Kidney epithelial cell (primary cell): ENCODE measurements around the gene PDPN. TPM values are rescaled to one million over a fixed set of nuclear protein-coding genes. Genes with fewer than 3 reads are reported as not detected.

Source experiments
- DNase-seq: peaks from one replicate; pipeline ENCODE4 v3.0.0-alpha.2; 2010; ENCODE audit warnings: low read depth
- H3K27me3 ChIP-seq: 2 replicates; pipeline ENCODE4 v1.6.0; 2011; ENCODE audit warnings: low read length; ENCODE audit not compliant: control insufficient read depth, insufficient read depth
- H3K36me3 ChIP-seq: 2 replicates; pipeline ENCODE4 v1.5.1; 2011; ENCODE audit warnings: low read length; ENCODE audit not compliant: control insufficient read depth, insufficient read depth
- H3K4me3 ChIP-seq: 2 replicates; pipeline ENCODE4 v1.5.1; 2011; ENCODE audit warnings: low read depth, mild to moderate bottlenecking, control low read depth, low read length
- CTCF ChIP-seq: IDR thresholded peaks from 2 replicates; pipeline ENCODE4 v1.5.1; 2011; ENCODE audit warnings: mild to moderate bottlenecking, moderate library complexity, low read length, control low read depth, inconsistent platforms; ENCODE audit not compliant: insufficient read depth, poor library complexity, severe bottlenecking
- total RNA-seq: library from RNA; depleted of rRNA; stranded (reverse); fragments of >200 nt; gene quantifications from 2 replicates; pipeline ENCODE4 v1.2.3, GENCODE V29; 2015

PDPN gene
- total RNA-seq, 1 donor from 2014 or later, result 19.2 TPM

GRCh38 chr1:13661539-13661938 is 77.9 kb downstream of the PDPN start:
- Histone ChIP-seq H3K27me3 (no peaks in the 10 kb centered on the region), H3K4me3 (no peak overlapping the region), H3K36me3 (no peaks in the 10 kb centered on the region)
- TF ChIP-seq CTCF, result no peak
- DNase-seq, result no peak

GRCh38 chr1:13662493-13662892 is 78.9 kb downstream of the PDPN start:
- H3K4me3 ChIP-seq, result no peak overlapping the region
- H3K36me3 ChIP-seq, result no peaks in the 10 kb centered on the region
- H3K27me3 ChIP-seq, result no peaks in the 10 kb centered on the region
- no peak for TF ChIP-seq CTCF
- no peak for DNase-seq

- DNase-seq, result no peak
- TF ChIP-seq CTCF, result no peak
- Histone ChIP-seq H3K4me3 (no peak overlapping the region), H3K36me3 (no peaks in the 10 kb centered on the region), H3K27me3 (no peaks in the 10 kb centered on the region)
These were observed 80.3 kb downstream of the PDPN start for GRCh38 chr1:13663969-13664368.

- Histone ChIP-seq H3K4me3 (no peak overlapping the region), H3K36me3 (no peaks in the 10 kb centered on the region), H3K27me3 (no peaks in the 10 kb centered on the region)
- TF ChIP-seq CTCF, result no peak
- no peak for DNase-seq
These were observed 80.8 kb downstream of the PDPN start for GRCh38 chr1:13664451-13664850.

- no peak overlapping the region for H3K4me3 ChIP-seq
- H3K36me3 ChIP-seq, result no peaks in the 10 kb centered on the region
- no peak for TF ChIP-seq CTCF
- H3K27me3 ChIP-seq, result no peaks in the 10 kb centered on the region
- DNase-seq, result no peak
These were observed 82.7 kb downstream of the PDPN start for GRCh38 chr1:13666317-13666716.

Other genes starting within 250 kb of the PDPN start
- not detected in 2 replicates for gene PRAMEF14, start 236.7 kb upstream of the PDPN start, total RNA-seq
- not detected in 2 replicates for gene PRAMEF19, start 211.9 kb upstream of the PDPN start, total RNA-seq
- not detected in 2 replicates for gene PRAMEF17, start 194.2 kb upstream of the PDPN start, total RNA-seq
- not detected in 2 replicates for gene PRAMEF20, start 173.4 kb upstream of the PDPN start, total RNA-seq
- gene LRRC38, start 69.8 kb upstream of the PDPN start, total RNA-seq, result 0.33 and 1.6 TPM in 2 replicates
- gene PRDM2, start 116.4 kb downstream of the PDPN start, total RNA-seq, result 13.9 and 15.0 TPM in 2 replicates